GM18867 (cell line): ENCODE data around the gene ZNF804B.

Experiments
- ATAC-seq: cut with Tn5 transposase; IDR thresholded peaks from one replicate; pipeline ENCODE4 v1.9.1; 2021; ENCODE audit warnings: mild to moderate bottlenecking, moderate library complexity; ENCODE audit not compliant: unreplicated experiment

The ZNF804B gene

GRCh38 chr7:89247207-89247606 lies 487.7 kb downstream of the ZNF804B start:
- no peak for ATAC-seq

GRCh38 chr7:89259085-89259484 lies 499.6 kb downstream of the ZNF804B start:
- ATAC-seq: no peak

DNA sequence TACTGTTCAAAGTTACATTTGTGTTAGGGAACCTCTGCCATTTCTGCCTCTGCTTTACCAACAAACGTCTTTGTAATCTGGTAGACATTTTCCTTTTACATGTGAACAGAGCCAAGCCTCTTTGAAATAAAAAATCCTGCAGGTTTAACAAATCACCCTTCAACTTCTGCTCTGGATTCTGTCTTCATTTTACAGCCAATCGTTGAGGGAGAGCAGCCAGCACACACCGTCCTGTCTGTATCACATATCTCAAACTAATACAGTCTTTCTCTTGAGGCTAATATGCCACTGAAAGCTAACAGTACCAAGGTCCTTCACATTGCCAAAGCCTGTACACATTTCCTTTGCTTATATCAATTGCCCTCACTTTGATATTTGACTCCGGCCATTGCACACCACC lies 504.6 kb downstream of the ZNF804B start:
- ATAC-seq: no peak

- ATAC-seq: no peak
Observed at GRCh38 chr7:89265631-89266030, 506.1 kb downstream of the ZNF804B start.

- no peak for ATAC-seq
Observed at GRCh38 chr7:89283302-89283701, 523.8 kb downstream of the ZNF804B start.

DNA sequence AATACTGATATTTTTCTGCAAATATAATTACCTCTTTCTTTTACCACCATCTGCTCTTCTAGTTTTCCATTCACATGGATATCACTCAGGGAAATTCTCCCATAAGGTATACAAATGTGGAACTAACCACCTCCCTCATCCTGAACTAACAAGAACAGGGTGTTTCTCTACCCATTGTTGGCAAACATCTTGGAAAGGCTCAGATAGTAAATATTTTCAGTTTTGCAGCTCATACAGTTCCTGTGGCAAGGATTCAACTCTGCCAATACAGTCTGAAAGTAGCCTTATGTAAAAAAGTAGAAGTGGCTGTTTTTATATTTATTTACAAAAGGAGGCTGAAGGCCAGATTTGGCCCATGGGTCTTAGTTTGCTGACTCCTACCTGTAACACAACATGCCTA lies 549.0 kb downstream of the ZNF804B start:
- no peak for ATAC-seq

DNA sequence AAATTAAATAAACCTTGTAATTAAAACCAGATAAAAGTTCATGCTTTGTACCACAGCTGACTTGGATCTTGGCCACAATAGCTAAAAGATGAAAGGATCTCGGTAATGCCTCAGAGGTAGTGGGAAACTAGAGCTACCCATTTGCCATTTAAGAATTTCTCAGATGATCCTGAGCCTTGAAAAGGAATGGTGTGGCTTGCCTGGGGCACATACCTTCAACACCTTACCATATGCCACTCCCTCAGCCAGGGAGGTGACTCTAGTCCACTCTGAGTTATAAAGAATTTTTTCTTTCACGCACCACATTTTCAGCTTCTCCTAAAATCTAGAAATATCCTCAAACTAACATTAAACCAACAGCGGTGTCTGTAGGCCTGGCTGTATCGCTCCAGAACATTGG lies 552.4 kb downstream of the ZNF804B start:
- no peak for ATAC-seq

GRCh38 chr7:89312551-89312950 lies 553.1 kb downstream of the ZNF804B start:
- ATAC-seq: no peak

- ATAC-seq: no peak
Observed at GRCh38 chr7:89316584-89317251, 557.2 kb downstream of the ZNF804B start.

GRCh38 chr7:89332026-89332425 lies 572.5 kb downstream of the ZNF804B start:
- ATAC-seq: no peak

GRCh38 chr7:89334797-89335196 lies 575.3 kb downstream of the ZNF804B start:
- no peak for ATAC-seq

- no peak for ATAC-seq
Observed at GRCh38 chr7:89335490-89335889, 576.0 kb downstream of the ZNF804B start.

- no peak for ATAC-seq
Observed at GRCh38 chr7:89336121-89336520, 576.6 kb downstream of the ZNF804B start.

GRCh38 chr7:89339748-89340147 lies 580.2 kb downstream of the ZNF804B start:
- ATAC-seq: no peak

DNA sequence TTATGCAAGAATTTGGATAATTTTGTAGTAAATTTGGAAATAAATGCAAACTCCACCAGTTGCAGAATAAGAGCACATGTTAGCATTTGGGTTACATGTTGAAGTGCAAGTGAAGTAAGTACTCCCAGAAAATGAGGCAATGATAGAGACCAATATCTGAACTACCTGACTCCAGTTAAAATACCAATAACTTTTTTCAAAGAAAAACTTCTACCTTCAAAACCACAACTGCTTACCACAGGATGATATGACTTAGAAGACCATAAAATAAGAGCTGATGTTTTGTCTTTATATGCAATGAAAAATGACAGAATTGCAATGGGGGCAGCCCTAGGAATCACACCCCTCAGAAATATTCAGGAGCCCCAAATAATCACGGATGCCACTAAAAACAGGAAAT lies 597.6 kb downstream of the ZNF804B start:
- ATAC-seq: no peak

DNA sequence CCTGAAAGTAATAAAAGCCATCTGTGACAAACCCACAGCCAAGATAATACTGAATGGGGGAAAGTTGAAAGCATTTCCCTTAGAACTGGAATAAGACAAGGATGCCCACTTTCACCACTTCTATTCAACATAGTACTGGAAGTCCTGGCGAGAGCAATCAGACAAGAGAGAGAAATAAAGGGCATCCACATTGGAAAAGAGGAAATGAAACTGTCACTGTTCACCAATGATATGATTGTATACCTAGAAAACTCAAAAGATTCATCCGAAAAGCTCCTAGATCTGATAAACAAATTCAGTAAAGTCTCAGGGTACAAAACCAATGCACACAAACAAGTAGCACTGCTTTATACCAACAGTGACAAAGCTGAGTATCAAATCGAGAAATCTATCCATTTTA lies 617.7 kb downstream of the ZNF804B start:
- ATAC-seq: no peak

- ATAC-seq: no peak
Observed at GRCh38 chr7:89385411-89385810, 625.9 kb downstream of the ZNF804B start.
